Mammary epithelial cell (primary cell): Measurements from ENCODE around the gene SPR.

ENCODE experiments used
- CTCF ChIP-seq, 2 donors: IDR thresholded peaks in 1 of 2; conservative IDR thresholded peaks in 1 of 2; 2 replicates each; pipeline ENCODE4 v1.5.1; 2011 to 2012; ENCODE audit warnings: inconsistent platforms in 2 of 2, low read length in 2 of 2, mild to moderate bottlenecking in 2 of 2, control low read depth in 1 of 2, low read depth in 1 of 2; ENCODE audit not compliant: insufficient read depth in 1 of 2; ENCODE audit errors: extremely low read depth in 1 of 2
- EZH2 ChIP-seq: IDR thresholded peaks from 2 replicates; pipeline ENCODE4 v1.6.1; 2012; ENCODE audit warnings: low read length, inconsistent platforms, borderline replicate concordance

GRCh38 chr2:72935611-72935957 lies 48.4 kb downstream of the SPR start:
- TF ChIP-seq EZH2 (no peak), CTCF (conservative IDR thresholded peaks at IDR 0.05 in 1 of 2, IDR thresholded peaks at IDR 0.05 in 1 of 2; ENCODE audit: extremely low read depth in 1 of 2, insufficient read depth in 1 of 2, low read depth in 1 of 2, low read length in 2 of 2) (no peak)
